ENCODE results near the gene CCDC185.
A peak's percentile ranks its signal among the peaks of the same experiment; 100 is the strongest.
"Not testable (repeated sequence)": the region's sequence is repeated elsewhere in the genome, so short reads cannot be mapped to it uniquely, and the experiment has no call there.

Gene CCDC185

GRCh38 chr1:223394706-223395105 is 1.5 kb downstream of the CCDC185 start:
- no peak for DNase-seq (ENCODE audit: low read depth)

GRCh38 chr1:223399393-223399792 is 6.2 kb downstream of the CCDC185 start:
- DNase-seq (ENCODE audit: low read depth), result not testable (repeated sequence)

GRCh38 chr1:223401873-223402789 is 8.9 kb downstream of the CCDC185 start:
- peak; percentile 4 for DNase-seq (ENCODE audit: low read depth)

- DNase-seq (ENCODE audit: low read depth), result no peak
Measured at GRCh38 chr1:223402790-223403142, 9.6 kb downstream of the CCDC185 start.

GRCh38 chr1:223403184-223403815 is 10.1 kb downstream of the CCDC185 start:
- no peak for DNase-seq (ENCODE audit: low read depth)

GRCh38 chr1:223405507-223405906 is 12.3 kb downstream of the CCDC185 start:
- DNase-seq (ENCODE audit: low read depth), result no peak

- DNase-seq (ENCODE audit: low read depth), result no peak
Measured at GRCh38 chr1:223410036-223410435, 16.8 kb downstream of the CCDC185 start.

GRCh38 chr1:223411309-223411708 is 18.1 kb downstream of the CCDC185 start:
- DNase-seq (ENCODE audit: low read depth), result no peak

GRCh38 chr1:223411710-223412109 is 18.5 kb downstream of the CCDC185 start:
- DNase-seq (ENCODE audit: low read depth), result no peak

- DNase-seq (ENCODE audit: low read depth), result no peak
Measured at GRCh38 chr1:223413216-223413615, 20.0 kb downstream of the CCDC185 start.

GRCh38 chr1:223417444-223417843 is 24.2 kb downstream of the CCDC185 start:
- no peak for DNase-seq (ENCODE audit: low read depth)

- DNase-seq (ENCODE audit: low read depth), result no peak
Measured at GRCh38 chr1:223417903-223418663, 24.9 kb downstream of the CCDC185 start.

- no peak for DNase-seq (ENCODE audit: low read depth)
Measured at GRCh38 chr1:223419115-223419514, 25.9 kb downstream of the CCDC185 start.

GRCh38 chr1:223419561-223419960 is 26.3 kb downstream of the CCDC185 start:
- no peak for DNase-seq (ENCODE audit: low read depth)

- DNase-seq (ENCODE audit: low read depth), result no peak
Measured at GRCh38 chr1:223421025-223421424, 27.8 kb downstream of the CCDC185 start.

- DNase-seq (ENCODE audit: low read depth), result no peak
Measured at GRCh38 chr1:223421676-223422075, 28.5 kb downstream of the CCDC185 start.

GRCh38 chr1:223422911-223423310 is 29.7 kb downstream of the CCDC185 start:
- DNase-seq (ENCODE audit: low read depth), result no peak

GRCh38 chr1:223423641-223424233 is 30.5 kb downstream of the CCDC185 start:
- DNase-seq (ENCODE audit: low read depth), result no peak

GRCh38 chr1:223425550-223425949 is 32.3 kb downstream of the CCDC185 start:
- no peak for DNase-seq (ENCODE audit: low read depth)

- DNase-seq (ENCODE audit: low read depth), result no peak
Measured at GRCh38 chr1:223426936-223427335, 33.7 kb downstream of the CCDC185 start.

- no peak for DNase-seq (ENCODE audit: low read depth)
Measured at GRCh38 chr1:223429313-223429731, 36.1 kb downstream of the CCDC185 start.

- DNase-seq (ENCODE audit: low read depth), result no peak
Measured at GRCh38 chr1:223429821-223430220, 36.6 kb downstream of the CCDC185 start.
